NCI-H226 (cell line): ENCODE results near the gene ZNF865.
A peak's percentile ranks its signal among the peaks of the same experiment; 100 is the strongest.

Experiments
- DNase-seq: peaks from one replicate; pipeline ENCODE4 v3.0.0-alpha.2; 2015

The ZNF865 gene

GRCh38 chr19:55609326-55609725 is 3.9 kb downstream of the ZNF865 start:
- no peak for DNase-seq

- DNase-seq = no peak
Measured at GRCh38 chr19:55611300-55611982, 6.0 kb downstream of the ZNF865 start.

GRCh38 chr19:55611983-55612645 is 6.7 kb downstream of the ZNF865 start:
- no peak for DNase-seq

GRCh38 chr19:55613396-55613795 is 7.9 kb downstream of the ZNF865 start:
- no peak for DNase-seq

GRCh38 chr19:55613930-55614710 is 8.7 kb downstream of the ZNF865 start:
- DNase-seq = no peak

- DNase-seq = no peak
Measured at GRCh38 chr19:55614711-55615542, 9.5 kb downstream of the ZNF865 start.

GRCh38 chr19:55615543-55616394 is 10.3 kb downstream of the ZNF865 start:
- DNase-seq = no peak

- no peak for DNase-seq
Measured at GRCh38 chr19:55616395-55616875, 11.0 kb downstream of the ZNF865 start.

- no peak for DNase-seq
Measured at GRCh38 chr19:55617426-55617825, 12.0 kb downstream of the ZNF865 start.

- no peak for DNase-seq
Measured at GRCh38 chr19:55618426-55618825, 13.0 kb downstream of the ZNF865 start.

- no peak for DNase-seq
Measured at GRCh38 chr19:55619286-55619685, 13.8 kb downstream of the ZNF865 start.

- no peak for DNase-seq
Measured at GRCh38 chr19:55620410-55621204, 15.2 kb downstream of the ZNF865 start.

GRCh38 chr19:55621205-55621672 is 15.8 kb downstream of the ZNF865 start:
- DNase-seq = no peak

GRCh38 chr19:55621673-55622231 is 16.3 kb downstream of the ZNF865 start:
- no peak for DNase-seq

GRCh38 chr19:55622242-55622969 is 17.0 kb downstream of the ZNF865 start:
- DNase-seq = no peak

GRCh38 chr19:55623130-55623529 is 17.7 kb downstream of the ZNF865 start:
- DNase-seq = no peak

GRCh38 chr19:55623561-55623960 is 18.1 kb downstream of the ZNF865 start:
- DNase-seq = no peak

GRCh38 chr19:55624109-55625003 is 18.9 kb downstream of the ZNF865 start, which contains the start of gene ZNF784:
TSS of gene ZNF784 (minus strand) at chr19:55624566. CDS start at chr19:55624561, 5 bp downstream.
- peak; percentile 84 for DNase-seq

GRCh38 chr19:55625004-55625326 is 19.5 kb downstream of the ZNF865 start:
- no peak for DNase-seq
